Measurements from ENCODE around the gene ZNF547.
"Not testable (repeated sequence)": the region's sequence is repeated elsewhere in the genome, so short reads cannot be mapped to it uniquely, and the experiment has no call there.

The ZNF547 gene

GRCh38 chr19:57362997-57363687, at the start of gene ZNF547, which contains the start of gene TRAPPC2B:
TSS of gene ZNF547 (plus strand) at chr19:57363551. CDS start at chr19:57368556, 5,005 bp downstream.
TSS of gene TRAPPC2B (plus strand) at chr19:57363551. CDS start at chr19:57364834, 1,283 bp downstream.
- DNase-seq, result peak; percentile 88

DNA sequence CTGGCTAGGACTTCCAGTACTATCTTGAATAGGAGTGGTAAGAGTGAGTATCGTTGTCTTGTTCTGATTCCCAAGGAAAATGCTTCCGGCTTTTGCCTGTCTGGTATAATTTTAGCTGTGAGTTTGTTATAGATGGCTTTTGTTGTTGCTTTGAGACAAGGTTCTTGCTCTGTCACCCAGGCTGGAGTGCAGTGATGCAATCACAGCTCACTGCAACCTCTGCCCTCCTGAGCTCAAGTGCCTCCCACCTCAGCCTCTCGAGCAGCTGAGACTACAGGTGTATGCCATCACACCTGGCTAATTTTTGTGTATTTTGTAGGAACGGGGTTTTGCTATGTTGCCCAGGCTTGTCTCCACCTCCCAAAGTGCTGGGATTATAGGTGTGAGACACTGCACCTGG, 49.2 kb upstream of the ZNF547 start:
- DNase-seq, result no peak

- DNase-seq, result no peak
These were observed 45.8 kb upstream of the ZNF547 start for GRCh38 chr19:57317503-57317902.

- DNase-seq, result no peak
These were observed 43.5 kb upstream of the ZNF547 start for GRCh38 chr19:57319869-57320179.

DNA sequence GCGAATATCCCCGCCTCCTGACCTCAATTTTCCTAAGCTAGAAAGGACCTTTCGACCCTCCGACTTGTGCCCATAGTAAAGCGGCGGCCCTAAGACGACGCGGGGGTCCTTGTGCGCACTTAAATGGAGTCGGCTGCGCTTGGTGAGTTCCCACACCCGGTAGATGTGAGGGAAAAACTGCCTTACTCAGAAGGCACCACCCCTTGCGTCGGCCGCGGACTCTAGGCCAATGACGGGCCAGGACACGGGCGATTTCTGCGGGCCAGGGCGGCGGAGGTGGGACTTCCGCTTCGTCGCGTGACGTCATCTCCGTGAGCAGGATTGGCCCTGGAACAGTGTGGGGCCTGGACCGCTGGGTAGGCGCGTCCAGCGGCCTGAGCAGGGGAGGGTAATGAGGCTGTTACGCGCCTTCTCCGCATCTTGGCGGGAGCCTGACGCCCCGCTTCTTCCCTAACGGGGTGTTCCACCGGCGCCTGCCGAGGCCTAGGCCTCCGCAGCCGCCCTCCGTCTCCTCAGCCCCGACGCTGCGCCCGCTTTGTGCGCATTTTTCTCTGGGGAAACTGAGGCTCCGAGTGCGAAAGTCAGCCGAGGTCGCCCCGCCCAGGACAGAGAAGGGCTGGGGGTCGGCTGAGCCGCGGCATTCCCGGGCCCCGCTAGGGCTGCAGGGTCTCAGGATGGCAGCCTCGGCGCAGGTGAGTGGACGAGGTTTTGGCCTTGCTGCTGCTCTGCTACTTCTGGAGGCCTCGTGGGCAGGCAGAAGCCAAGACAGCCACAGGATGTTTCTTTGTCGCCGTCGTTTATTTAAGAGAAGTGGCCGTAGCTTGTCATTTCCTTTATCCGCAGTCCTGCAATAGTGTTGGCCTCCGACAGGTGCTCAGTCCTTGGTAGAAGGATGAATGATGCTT, 42.9 kb upstream of the ZNF547 start, which contains the start of gene ZNF543:
TSS of gene ZNF543 (plus strand) at position 293 of the 905 bp plus-strand sequence. CDS start at position 675, 382 bp downstream.
- peak; percentile 82 for DNase-seq

DNA sequence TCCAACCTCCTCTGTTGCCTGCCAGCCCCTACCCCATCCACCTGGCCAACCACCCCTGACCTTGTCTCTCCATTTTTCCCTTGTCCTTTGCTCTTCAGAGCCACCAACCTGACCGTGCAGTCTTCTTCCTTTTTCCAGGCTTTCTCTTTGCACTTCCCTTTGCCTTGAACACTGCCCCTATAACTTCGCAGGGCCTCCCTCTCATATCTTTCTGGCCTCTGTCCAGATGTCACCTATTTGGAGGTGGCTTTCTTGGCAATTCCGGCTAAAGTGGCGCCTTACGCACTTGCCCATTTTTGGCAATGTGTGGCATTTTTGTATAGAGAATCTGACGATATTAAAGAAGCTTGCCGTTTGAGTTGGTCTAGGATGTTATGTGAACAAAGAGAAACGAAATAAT, 42.2 kb upstream of the ZNF547 start:
- DNase-seq, result no peak

GRCh38 chr19:57321751-57322150, 41.6 kb upstream of the ZNF547 start:
- DNase-seq, result no peak

GRCh38 chr19:57324992-57325391, 38.4 kb upstream of the ZNF547 start:
- no peak for DNase-seq

GRCh38 chr19:57327993-57328392, 35.4 kb upstream of the ZNF547 start:
- DNase-seq, result no peak

DNA sequence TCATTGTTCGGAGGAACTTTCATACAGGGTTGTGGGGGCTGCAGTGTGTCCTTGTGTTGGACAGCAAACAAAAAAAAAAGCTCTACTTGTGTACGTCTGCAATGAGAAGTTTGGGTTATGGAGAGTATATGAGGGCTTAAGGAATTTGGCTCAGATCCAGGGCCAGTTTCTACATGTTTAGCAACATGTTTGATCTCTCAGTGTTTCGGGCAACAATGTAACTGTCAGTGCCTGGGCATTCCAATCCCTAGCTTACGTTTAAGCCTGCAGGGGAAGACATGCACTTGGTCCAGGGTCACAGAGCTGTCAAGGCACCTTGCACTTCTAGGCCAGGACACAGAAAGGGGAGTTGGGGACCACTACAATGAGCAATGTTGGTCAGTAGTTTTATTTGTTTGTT, 29.2 kb upstream of the ZNF547 start:
- no peak for DNase-seq

GRCh38 chr19:57338877-57339276, 24.5 kb upstream of the ZNF547 start:
- DNase-seq, result no peak

- no peak for DNase-seq
These were observed 20.8 kb upstream of the ZNF547 start for GRCh38 chr19:57342582-57342981.

GRCh38 chr19:57348136-57348535, 15.2 kb upstream of the ZNF547 start:
- DNase-seq, result no peak

- peak; percentile 82 for DNase-seq
These were observed 12.2 kb upstream of the ZNF547 start, which contains the start of gene ZNF304 for GRCh38 chr19:57350877-57351805. TSS of gene ZNF304 (plus strand) at chr19:57351271. CDS start at chr19:57351665, 394 bp downstream.

DNA sequence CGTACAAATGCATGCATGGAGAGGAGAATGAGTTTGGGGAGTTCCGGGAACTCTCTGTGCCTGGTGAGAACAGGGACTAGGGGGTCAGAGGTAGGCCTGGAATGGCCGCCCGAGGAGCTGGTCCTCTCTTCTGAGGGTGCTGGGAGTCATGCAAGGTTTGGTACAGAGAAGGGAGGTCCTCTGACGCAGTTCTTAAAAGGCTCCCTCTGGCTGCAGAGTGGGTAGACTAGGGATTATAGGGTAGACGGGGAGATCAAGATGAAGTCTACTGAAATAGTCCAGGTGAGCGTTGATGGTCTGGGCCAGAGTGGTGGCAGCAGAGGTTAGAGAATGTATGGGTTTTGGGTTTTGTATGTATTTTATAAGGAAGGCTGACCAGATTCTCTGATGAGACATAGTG, 11.5 kb upstream of the ZNF547 start:
- DNase-seq, result no peak

DNA sequence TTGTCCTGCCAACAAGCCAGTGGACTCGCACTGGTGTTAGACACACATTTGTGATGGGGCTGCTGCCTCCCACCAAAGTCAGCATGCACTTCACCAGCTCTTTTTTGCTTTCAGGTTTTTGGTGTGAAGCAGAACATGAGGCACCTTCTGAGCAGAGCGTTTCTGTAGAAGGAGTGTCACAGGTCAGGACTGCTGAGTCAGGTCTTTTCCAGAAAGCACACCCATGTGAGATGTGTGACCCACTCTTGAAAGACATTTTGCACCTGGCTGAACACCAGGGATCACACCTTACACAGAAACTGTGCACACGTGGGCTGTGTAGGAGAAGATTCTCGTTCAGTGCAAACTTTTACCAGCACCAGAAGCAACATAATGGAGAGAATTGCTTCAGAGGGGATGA, 7.4 kb upstream of the ZNF547 start:
- no peak for DNase-seq

DNA sequence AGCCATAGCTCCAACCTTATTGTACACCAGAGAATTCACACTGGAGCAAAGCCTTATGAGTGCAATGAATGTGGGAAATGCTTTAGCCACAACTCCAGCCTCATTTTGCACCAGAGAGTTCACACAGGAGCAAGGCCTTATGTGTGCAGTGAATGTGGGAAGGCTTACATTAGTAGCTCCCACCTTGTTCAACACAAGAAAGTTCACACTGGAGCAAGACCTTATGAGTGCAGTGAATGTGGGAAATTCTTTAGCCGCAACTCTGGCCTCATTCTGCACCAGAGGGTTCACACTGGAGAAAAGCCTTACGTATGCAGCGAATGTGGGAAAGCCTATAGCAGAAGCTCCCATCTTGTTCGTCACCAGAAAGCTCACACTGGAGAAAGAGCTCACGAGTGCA, 5.9 kb upstream of the ZNF547 start:
- no peak for DNase-seq

- no peak for DNase-seq
These were observed 4.1 kb upstream of the ZNF547 start for GRCh38 chr19:57359300-57359699.

DNA sequence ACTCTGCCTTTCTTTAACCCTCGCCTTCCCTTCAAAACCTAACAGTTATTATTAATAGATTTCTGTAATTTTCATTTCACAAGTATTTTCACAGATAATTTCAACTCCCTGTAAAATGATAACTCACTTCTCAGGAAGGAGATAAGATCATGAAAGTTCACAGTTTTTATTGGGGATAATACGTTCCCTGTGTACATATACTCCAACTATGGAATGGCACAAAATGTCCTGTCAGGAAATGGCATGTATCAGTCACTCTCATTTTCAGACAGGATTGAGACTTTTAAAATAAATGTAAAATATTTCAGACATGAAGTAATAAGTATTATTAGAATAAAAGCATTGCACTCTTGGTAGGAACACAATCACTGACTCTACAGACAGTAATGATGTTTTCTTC, 932 bp upstream of the ZNF547 start:
- DNase-seq, result no peak

GRCh38 chr19:57363688-57364181, 384 bp downstream of the ZNF547 start:
- no peak for DNase-seq

DNA sequence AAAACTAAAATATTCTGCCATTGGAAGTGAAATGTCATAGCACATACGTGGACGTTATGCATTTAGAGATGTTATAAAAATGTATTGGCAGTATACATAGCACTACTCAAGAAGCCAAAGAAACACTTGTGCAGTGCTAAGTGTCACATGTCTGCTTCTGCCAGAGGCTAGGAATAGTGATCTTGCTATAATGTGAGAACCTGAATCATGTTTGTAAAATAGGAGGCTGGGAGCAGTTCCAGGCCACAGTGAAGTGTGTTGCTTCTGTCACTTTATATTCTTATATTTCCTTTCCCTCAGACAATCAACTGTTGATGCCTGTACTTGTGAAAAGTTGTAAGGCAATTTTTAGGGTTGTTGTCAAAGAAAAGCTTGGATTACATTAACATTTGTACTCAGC, 3.4 kb downstream of the ZNF547 start:
- no peak for DNase-seq

- no peak for DNase-seq
These were observed 10.8 kb downstream of the ZNF547 start for GRCh38 chr19:57374179-57374578.

DNA sequence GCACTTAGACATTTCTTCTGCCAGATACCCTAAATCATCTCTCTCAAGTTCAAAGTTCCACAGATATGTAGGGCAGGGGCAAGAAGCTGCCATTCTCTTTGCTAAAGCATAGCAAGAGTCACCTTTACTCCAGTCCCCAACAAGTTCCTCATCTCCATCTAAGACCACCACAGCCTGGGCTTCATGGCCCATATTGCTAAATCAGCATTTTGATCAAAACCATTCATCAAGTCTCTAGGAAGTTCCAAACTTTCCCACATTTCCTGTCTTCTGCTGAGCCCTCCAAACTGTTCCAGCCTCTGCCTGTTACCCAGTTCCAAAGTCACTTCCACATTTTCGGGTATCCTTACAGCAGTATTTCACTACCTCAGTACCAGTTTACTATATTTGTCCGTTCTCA, 11.3 kb downstream of the ZNF547 start:
- DNase-seq, result not testable (repeated sequence)

Measured in NCI-H524 treated with DMSO at 0.1 percent for 48 hours (cell line).